COR-L47 (cell line): ENCODE measurements around the gene TUBB3.
"Not testable (repeated sequence)": the region's sequence is repeated elsewhere in the genome, so short reads cannot be mapped to it uniquely, and the experiment has no call there.

Experiments used
- DNase-seq: peaks from one replicate; lab custom pipeline; 2025; lab: John Stamatoyannopoulos, UW

Gene TUBB3

GRCh38 chr16:89918453-89919347, 4.4 kb upstream of the TUBB3 start, which contains the start of gene MC1R:
Gene MC1R, plus strand, starts transcription at chr16:89918862. Its CDS starts 397 bp downstream, at chr16:89919259.
- peak; percentile 40 for DNase-seq

- no peak for DNase-seq
Measured at GRCh38 chr16:89919535-89920406, 3.4 kb upstream of the TUBB3 start.

- no peak for DNase-seq
Measured at GRCh38 chr16:89920723-89921122, 2.4 kb upstream of the TUBB3 start.

- no peak for DNase-seq
Measured at GRCh38 chr16:89921131-89921701, 1.9 kb upstream of the TUBB3 start.

GRCh38 chr16:89921702-89922476, 1.3 kb upstream of the TUBB3 start:
- DNase-seq: peak; percentile 25

GRCh38 chr16:89922477-89922883, 662 bp upstream of the TUBB3 start:
- DNase-seq: peak; percentile 68

- peak; percentile 89 for DNase-seq
Measured at GRCh38 chr16:89923640-89924296, 626 bp downstream of the TUBB3 start.

- DNase-seq: peak; percentile 83
Measured at GRCh38 chr16:89924297-89924924, 1.3 kb downstream of the TUBB3 start.

GRCh38 chr16:89924925-89925307, 1.8 kb downstream of the TUBB3 start:
- no peak for DNase-seq

GRCh38 chr16:89925596-89926079, 2.5 kb downstream of the TUBB3 start:
- DNase-seq: peak; percentile 34

GRCh38 chr16:89931305-89931896, 8.3 kb downstream of the TUBB3 start:
- DNase-seq: no peak

GRCh38 chr16:89931964-89932363, 8.8 kb downstream of the TUBB3 start:
- DNase-seq: no peak

GRCh38 chr16:89934019-89934418, 10.9 kb downstream of the TUBB3 start:
- not testable (repeated sequence) for DNase-seq

- DNase-seq: no peak
Measured at GRCh38 chr16:89934611-89935553, 11.7 kb downstream of the TUBB3 start.

GRCh38 chr16:89935620-89936019, 12.5 kb downstream of the TUBB3 start:
- not testable (repeated sequence) for DNase-seq

GRCh38 chr16:89936034-89936433, 12.9 kb downstream of the TUBB3 start:
- DNase-seq: no peak

GRCh38 chr16:89936508-89936907, 13.4 kb downstream of the TUBB3 start:
- no peak for DNase-seq

- DNase-seq: no peak
Measured at GRCh38 chr16:89936981-89937380, 13.8 kb downstream of the TUBB3 start.
